Neural progenitor cell (in vitro differentiated cells): ENCODE data around the gene PLXNB2. TPM values are rescaled to one million over a fixed set of nuclear protein-coding genes. Genes with fewer than 3 reads are reported as not detected.
"Not testable (repeated sequence)": the region's sequence is repeated elsewhere in the genome, so short reads cannot be mapped to it uniquely, and the experiment has no call there.

Source experiments
- DNase-seq: peaks from one replicate; pipeline ENCODE4 v3.0.0-alpha.2; 2016; ENCODE audit warnings: low spot score
- H2AFZ ChIP-seq: fragments of 200-600 bp; sonication (generic); replicated peaks from 2 replicates; pipeline ENCODE4 v1.6.1; 2016; ENCODE audit warnings: antibody characterized with exemption
- H3F3A ChIP-seq: fragments of 200-600 bp; sonication (generic); 2 replicates; pipeline ENCODE4 v1.6.1; 2016; ENCODE audit warnings: antibody characterized with exemption, low read depth
- H3K27ac ChIP-seq: fragments of 200-600 bp; sonication (generic); 2 replicates; pipeline ENCODE4 v1.5.1; 2016; ENCODE audit warnings: mild to moderate bottlenecking
- H3K27me3 ChIP-seq: fragments of 200-600 bp; sonication (generic); 2 replicates; pipeline ENCODE4 v1.6.1; 2016; ENCODE audit warnings: mild to moderate bottlenecking, moderate library complexity
- H3K36me3 ChIP-seq: fragments of 200-600 bp; sonication (generic); 2 replicates; pipeline ENCODE4 v1.5.1; 2016
- H3K4me1 ChIP-seq: fragments of 200-600 bp; sonication (generic); 2 replicates; pipeline ENCODE4 v1.6.1; 2016; ENCODE audit warnings: mixed run types
- H3K4me2 ChIP-seq: fragments of 200-600 bp; sonication (generic); 2 replicates; pipeline ENCODE4 v1.6.1; 2016
- H3K4me3 ChIP-seq: fragments of 200-600 bp; sonication (generic); 2 replicates; pipeline ENCODE4 v1.5.1; 2016
- H3K79me2 ChIP-seq: fragments of 200-600 bp; sonication (generic); 2 replicates; pipeline ENCODE4 v1.6.1; 2016; ENCODE audit warnings: low read depth
- H3K9ac ChIP-seq: fragments of 200-600 bp; sonication (generic); 2 replicates; pipeline ENCODE4 v1.6.1; 2016
- H3K9me3 ChIP-seq: fragments of 200-600 bp; sonication (generic); 2 replicates; pipeline ENCODE4 v1.5.1; 2016; ENCODE audit warnings: low read depth
- H4K20me1 ChIP-seq: fragments of 200-600 bp; sonication (generic); 2 replicates; pipeline ENCODE4 v1.6.1; 2016; ENCODE audit warnings: low read depth
- H3K27ac Mint-ChIP-seq: 3 replicates; pipeline ENCODE4 v1.8.0; 2021; ENCODE audit warnings: mixed read lengths
- H3K27me3 Mint-ChIP-seq: 2 replicates; pipeline ENCODE4 v1.8.0; 2022; ENCODE audit warnings: low read depth, mild to moderate bottlenecking, inconsistent platforms, moderate library complexity, mixed read lengths; ENCODE audit not compliant: insufficient read depth
- H3K36me3 Mint-ChIP-seq: 3 replicates; pipeline ENCODE4 v1.8.0; 2021; ENCODE audit warnings: mixed read lengths
- H3K4me1 Mint-ChIP-seq: 3 replicates; pipeline ENCODE4 v1.8.0; 2021; ENCODE audit warnings: mixed read lengths
- H3K4me3 Mint-ChIP-seq: 3 replicates; pipeline ENCODE4 v1.8.0; 2021; ENCODE audit warnings: mild to moderate bottlenecking, moderate library complexity, mixed read lengths
- H3K9me3 Mint-ChIP-seq: 3 replicates; pipeline ENCODE4 v1.8.0; 2020; ENCODE audit warnings: mixed read lengths
- CTCF ChIP-seq: fragments of 200-600 bp; sonication (generic); IDR thresholded peaks from 2 replicates; pipeline ENCODE4 v1.5.1; 2017; ENCODE audit warnings: antibody characterized with exemption, mild to moderate bottlenecking
- EZH2 ChIP-seq: fragments of 200-600 bp; sonication (generic); IDR thresholded peaks from 2 replicates; pipeline ENCODE4 v1.6.1; 2017; ENCODE audit warnings: antibody characterized with exemption, mild to moderate bottlenecking, moderate library complexity
- EZH2phosphoT487 ChIP-seq: fragments of 200-600 bp; sonication (generic); IDR thresholded peaks from 2 replicates; pipeline ENCODE4 v1.6.1; 2017; ENCODE audit warnings: antibody characterized with exemption
- total RNA-seq: library from RNA; depleted of rRNA; stranded (reverse); fragments of >200 nt; gene quantifications from 2 replicates; pipeline ENCODE4 v1.2.3, GENCODE V29; 2015; ENCODE audit warnings: low replicate concordance

PLXNB2 gene
- total RNA-seq, 1 donor from 2014 or later, result 32.4 TPM

DNA sequence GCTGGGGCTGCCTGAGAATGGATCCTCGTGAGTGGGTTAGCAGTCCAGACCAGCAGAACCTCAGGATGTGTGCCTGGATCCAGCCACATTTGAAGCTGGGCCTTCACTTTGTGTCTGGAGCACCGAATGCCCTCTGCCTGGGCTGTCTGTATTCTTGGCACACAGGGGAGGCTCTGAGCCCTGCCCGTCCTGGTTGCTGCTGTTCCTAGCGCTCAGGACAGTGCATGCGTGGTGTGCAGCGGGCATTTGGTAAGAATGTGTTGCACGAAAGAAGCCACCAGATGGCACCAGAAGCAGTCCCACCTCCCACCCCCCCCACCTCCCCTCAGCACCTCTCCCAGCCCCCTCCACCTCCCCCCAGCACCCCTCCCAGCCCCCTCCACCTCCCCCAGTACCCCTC lies 33.1 kb downstream of the PLXNB2 start:
- Mint-ChIP-seq H3K27me3 (peaks cover 10% of the 10 kb centered on the region), H3K27ac (no peak overlapping the region), H3K4me3 (peak overlapping the region; percentile 70), H3K4me1 (peaks cover 25% of the 10 kb centered on the region), H3K9me3 (no peaks in the 10 kb centered on the region), H3K36me3 (peaks cover 21% of the 10 kb centered on the region)
- no peak overlapping the region for H2AFZ ChIP-seq
- H3K4me1 ChIP-seq, result peaks cover 22% of the 10 kb centered on the region
- peaks cover 40% of the 10 kb centered on the region for H3F3A ChIP-seq
- no peak overlapping the region for H3K4me2 ChIP-seq
- no peak for TF ChIP-seq EZH2
- TF ChIP-seq CTCF, result peak; percentile 50
- no peak for TF ChIP-seq EZH2phosphoT487
- H3K79me2 ChIP-seq, result no peaks in the 10 kb centered on the region
- no peaks in the 10 kb centered on the region for H3K36me3 ChIP-seq
- DNase-seq, result peak; percentile 81
- peaks cover 44% of the 10 kb centered on the region for H4K20me1 ChIP-seq
- H3K27ac ChIP-seq, result no peak overlapping the region
- no peak overlapping the region for H3K9ac ChIP-seq
- H3K27me3 ChIP-seq, result peaks cover 22% of the 10 kb centered on the region
- no peaks in the 10 kb centered on the region for H3K9me3 ChIP-seq
- H3K4me3 ChIP-seq, result no peak overlapping the region

GRCh38 chr22:50273781-50274180 lies 33.7 kb downstream of the PLXNB2 start:
- H3K9me3 ChIP-seq, H3K9me3 Mint-ChIP-seq, H3K27me3 Mint-ChIP-seq, H3K9ac ChIP-seq, H2AFZ ChIP-seq, H3K4me3 ChIP-seq, H3K4me2 ChIP-seq, DNase-seq, H3K27ac ChIP-seq, H3K27ac Mint-ChIP-seq, H3K36me3 ChIP-seq, H3K79me2 ChIP-seq: not testable (repeated sequence)
- H4K20me1 ChIP-seq, result peaks cover 49% of the 10 kb centered on the region
- H3K4me3 Mint-ChIP-seq, result peak overlapping the region; percentile 70
- peaks cover 27% of the 10 kb centered on the region for H3K27me3 ChIP-seq
- peaks cover 20% of the 10 kb centered on the region for H3K36me3 Mint-ChIP-seq
- H3F3A ChIP-seq, result peaks cover 40% of the 10 kb centered on the region
- peaks cover 22% of the 10 kb centered on the region for H3K4me1 ChIP-seq
- H3K4me1 Mint-ChIP-seq, result peaks cover 27% of the 10 kb centered on the region

DNA sequence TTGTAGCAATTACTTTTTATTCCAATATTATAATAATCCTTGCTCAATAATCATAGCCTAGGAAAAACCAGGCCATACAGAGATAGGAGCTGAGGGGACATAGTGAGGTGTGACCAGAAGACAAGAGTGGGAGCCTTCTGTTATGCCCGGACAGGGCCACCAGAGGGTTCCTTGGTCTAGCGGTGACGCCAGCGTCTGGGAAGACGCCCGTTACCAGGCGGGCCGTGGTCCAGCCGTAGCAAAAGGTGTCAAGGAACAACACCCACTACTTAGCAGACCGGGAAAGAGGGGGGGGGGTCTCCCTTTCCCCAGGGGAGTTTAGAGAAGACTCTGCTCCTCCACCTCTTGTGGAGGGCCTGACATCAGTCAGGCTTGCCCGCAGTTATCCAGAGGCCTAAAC lies 34.1 kb downstream of the PLXNB2 start:
- Histone ChIP-seq H4K20me1 (peaks cover 53% of the 10 kb centered on the region), H3K27me3 (peaks cover 32% of the 10 kb centered on the region), H3F3A (peaks cover 40% of the 10 kb centered on the region), H3K4me1 (peaks cover 22% of the 10 kb centered on the region)
- not testable (repeated sequence) for H2AFZ ChIP-seq, H3K4me2 ChIP-seq, H3K9me3 Mint-ChIP-seq, H3K36me3 ChIP-seq, H3K79me2 ChIP-seq, H3K9ac ChIP-seq, H3K9me3 ChIP-seq, H3K4me3 ChIP-seq, H3K27me3 Mint-ChIP-seq, DNase-seq, H3K27ac ChIP-seq, H3K4me3 Mint-ChIP-seq, H3K27ac Mint-ChIP-seq
- H3K36me3 Mint-ChIP-seq, result peaks cover 20% of the 10 kb centered on the region
- peaks cover 27% of the 10 kb centered on the region for H3K4me1 Mint-ChIP-seq

DNA sequence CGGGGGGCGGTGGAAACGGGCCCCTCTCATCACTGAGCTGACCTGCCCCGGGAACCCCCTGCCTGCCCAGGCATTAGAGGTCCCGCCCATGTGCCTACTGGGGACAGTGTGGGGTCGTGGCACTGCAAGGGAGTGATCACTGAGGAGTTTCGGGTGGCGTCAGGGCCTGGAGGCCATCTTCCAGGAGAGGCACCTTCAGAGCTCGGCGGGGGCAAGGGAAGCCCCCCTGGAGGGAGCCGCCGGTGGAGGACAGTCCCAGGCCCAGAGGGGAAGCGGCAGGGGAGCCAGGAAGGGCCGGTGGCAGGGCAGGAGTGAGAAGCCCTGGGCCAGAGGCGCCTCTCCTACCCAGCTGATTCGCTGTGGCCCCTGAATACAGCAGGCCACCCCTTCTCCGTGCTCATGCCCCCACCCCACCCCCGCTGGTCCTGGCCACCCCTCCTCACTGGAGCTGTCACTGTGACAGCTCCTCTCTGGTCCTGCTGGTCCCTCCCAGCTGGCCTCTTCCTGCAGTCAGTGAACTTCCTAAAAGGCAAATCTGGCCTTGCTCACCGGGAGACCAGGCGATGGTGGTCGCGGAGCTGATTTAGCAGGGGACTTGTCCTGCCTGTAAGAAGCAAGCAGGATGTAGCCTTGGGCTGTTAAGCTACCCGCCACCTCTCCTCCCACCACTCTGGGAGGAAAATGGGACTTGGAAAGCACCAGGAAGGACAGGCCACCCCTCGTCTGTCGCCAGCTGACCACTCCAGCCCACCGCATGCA lies 35.2 kb downstream of the PLXNB2 start:
- no peaks in the 10 kb centered on the region for H3K36me3 ChIP-seq
- peaks cover 59% of the 10 kb centered on the region for H4K20me1 ChIP-seq
- peak overlapping the region; percentile 49 for H3K4me3 ChIP-seq
- no peaks in the 10 kb centered on the region for H3K9me3 Mint-ChIP-seq
- DNase-seq, result peak; percentile 45
- H3F3A ChIP-seq, result peaks cover 40% of the 10 kb centered on the region
- peak overlapping the region; percentile 71 for H3K4me3 Mint-ChIP-seq
- no peaks in the 10 kb centered on the region for H3K79me2 ChIP-seq
- peaks cover 16% of the 10 kb centered on the region for H3K36me3 Mint-ChIP-seq
- H3K4me2 ChIP-seq, result peak overlapping the region; percentile 92
- peaks cover 27% of the 10 kb centered on the region for H3K4me1 Mint-ChIP-seq
- TF ChIP-seq EZH2phosphoT487 (no peak), CTCF (no peak), EZH2 (no peak)
- H3K27me3 Mint-ChIP-seq, result peaks cover 10% of the 10 kb centered on the region
- no peaks in the 10 kb centered on the region for H3K9me3 ChIP-seq
- peaks cover 22% of the 10 kb centered on the region for H3K4me1 ChIP-seq
- H3K27me3 ChIP-seq, result peaks cover 43% of the 10 kb centered on the region
- no peak overlapping the region for H2AFZ ChIP-seq
- no peak overlapping the region for H3K27ac Mint-ChIP-seq
- H3K9ac ChIP-seq, result no peak overlapping the region
- H3K27ac ChIP-seq, result no peak overlapping the region
